Skeletal muscle satellite cell (primary cell): Measurements from ENCODE around the gene ZNF764. TPM values are rescaled to one million over a fixed set of nuclear protein-coding genes. Genes with fewer than 3 reads are reported as not detected.
"Not testable (repeated sequence)": the region's sequence is repeated elsewhere in the genome, so short reads cannot be mapped to it uniquely, and the experiment has no call there.

ENCODE experiments used
- H3K27me3 ChIP-seq: 2 replicates; pipeline ENCODE4 v1.7.0; 2013; ENCODE audit warnings: low read length; ENCODE audit not compliant: control insufficient read depth, insufficient read depth
- H3K36me3 ChIP-seq: 2 replicates; pipeline ENCODE4 v1.7.0; 2013; ENCODE audit warnings: mild to moderate bottlenecking, control low read depth, low read length; ENCODE audit not compliant: insufficient read depth
- H3K4me1 ChIP-seq: 2 replicates; pipeline ENCODE4 v1.7.0; 2013; ENCODE audit warnings: low read length; ENCODE audit not compliant: control insufficient read depth, insufficient read depth
- H3K4me2 ChIP-seq: 2 replicates; pipeline ENCODE4 v1.7.0; 2013; ENCODE audit warnings: mild to moderate bottlenecking, low read length
- H3K4me3 ChIP-seq: 2 replicates; pipeline ENCODE4 v1.7.0; 2013; ENCODE audit warnings: low read length
- H3K9ac ChIP-seq: 2 replicates; pipeline ENCODE4 v1.7.0; 2013; ENCODE audit warnings: mild to moderate bottlenecking, low read depth, low read length, moderate library complexity
- H3K9me3 ChIP-seq: replicated peaks from 2 replicates; pipeline ENCODE4 v1.7.0; 2013; ENCODE audit warnings: mild to moderate bottlenecking, control low read depth, low read length
- total RNA-seq: library from RNA; depleted of rRNA; stranded (reverse); fragments of >200 nt; gene quantifications from 2 replicates; pipeline ENCODE4 v1.2.3, GENCODE V29; 2012; rRNA removed

ZNF764 gene
- 6.6 and 8.1 TPM in 2 replicates for total RNA-seq

DNA sequence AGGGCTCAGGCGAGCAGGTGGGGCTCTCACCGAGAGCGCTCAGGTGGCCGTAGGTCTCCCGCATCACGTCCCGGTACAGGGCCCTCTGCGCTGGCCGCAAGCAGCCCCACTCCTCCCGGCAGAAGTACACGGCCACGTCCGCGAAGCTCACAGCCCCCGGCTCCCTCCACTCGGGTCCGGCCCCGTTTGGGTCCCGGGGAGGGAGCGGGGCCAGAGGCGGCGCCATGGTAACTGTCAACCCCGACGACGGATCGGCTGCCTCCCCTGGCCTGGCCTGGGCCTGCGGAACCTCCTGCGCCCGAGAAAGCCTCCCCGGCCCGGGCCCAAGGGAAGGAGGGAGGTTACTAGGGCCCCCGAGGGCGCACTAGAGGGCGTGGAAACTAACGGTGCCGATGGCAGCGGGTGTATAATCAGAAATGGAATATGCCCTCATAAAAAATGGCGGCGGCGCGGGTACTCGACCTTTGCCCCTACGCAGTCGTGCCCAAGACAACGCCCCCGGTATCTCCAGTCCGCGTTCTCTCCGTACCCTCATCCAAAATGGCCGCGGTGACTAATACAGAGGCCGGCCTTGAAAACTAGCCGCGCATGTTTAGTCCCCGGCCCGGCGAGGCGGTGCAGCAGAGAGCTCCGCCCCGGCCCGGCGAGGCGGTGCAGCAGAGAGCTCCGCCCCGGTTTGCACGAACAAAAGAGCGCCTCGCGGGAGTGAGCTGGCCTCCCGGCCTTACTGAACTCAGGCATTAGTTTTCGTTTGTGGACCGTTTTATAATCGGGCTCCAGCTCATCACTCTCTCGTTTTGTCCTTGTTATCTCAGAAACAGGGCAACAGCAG is at the start of gene ZNF764:
TSS of gene ZNF764 (minus strand) at position 418 of the 832 bp plus-strand sequence. CDS start at position 226, 192 bp downstream.
- Histone ChIP-seq H3K4me1 (peaks cover 12% of the 10 kb centered on the region), H3K9ac (peak within 1 kb of the TSS; percentile 95), H3K36me3 (peaks cover 26% of the 10 kb centered on the region), H3K9me3 (no peaks in the 10 kb centered on the region), H3K4me2 (peak within 1 kb of the TSS; percentile 96), H3K4me3 (peak within 1 kb of the TSS; percentile 84), H3K27me3 (no peaks in the 10 kb centered on the region)

DNA sequence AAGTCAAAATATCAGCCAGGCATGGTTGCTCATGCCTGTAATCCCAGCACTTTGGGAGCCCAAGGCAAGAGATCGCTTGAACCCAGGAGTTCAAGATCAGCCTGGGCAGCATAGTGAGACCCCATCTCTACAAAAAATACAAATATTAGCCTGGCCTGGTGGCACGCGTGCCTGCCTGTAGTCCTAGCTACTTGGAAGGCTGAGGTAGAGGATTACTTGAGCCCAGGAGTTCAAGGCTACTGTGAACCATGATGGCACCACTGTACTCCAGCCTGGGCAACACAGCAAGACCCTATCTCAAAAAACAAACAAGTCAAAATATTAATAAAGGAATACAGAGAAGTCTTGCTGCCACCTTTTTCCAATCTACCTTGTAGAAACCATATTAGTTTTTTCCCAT is 47.8 kb upstream of the ZNF764 start:
- no peak overlapping the region for H3K4me3 ChIP-seq
- H3K4me1 ChIP-seq = peaks cover 18% of the 10 kb centered on the region
- no peaks in the 10 kb centered on the region for H3K27me3 ChIP-seq
- H3K9me3 ChIP-seq = no peaks in the 10 kb centered on the region
- peaks cover 30% of the 10 kb centered on the region for H3K36me3 ChIP-seq
- H3K4me2 ChIP-seq = no peak overlapping the region
- H3K9ac ChIP-seq = no peak overlapping the region

DNA sequence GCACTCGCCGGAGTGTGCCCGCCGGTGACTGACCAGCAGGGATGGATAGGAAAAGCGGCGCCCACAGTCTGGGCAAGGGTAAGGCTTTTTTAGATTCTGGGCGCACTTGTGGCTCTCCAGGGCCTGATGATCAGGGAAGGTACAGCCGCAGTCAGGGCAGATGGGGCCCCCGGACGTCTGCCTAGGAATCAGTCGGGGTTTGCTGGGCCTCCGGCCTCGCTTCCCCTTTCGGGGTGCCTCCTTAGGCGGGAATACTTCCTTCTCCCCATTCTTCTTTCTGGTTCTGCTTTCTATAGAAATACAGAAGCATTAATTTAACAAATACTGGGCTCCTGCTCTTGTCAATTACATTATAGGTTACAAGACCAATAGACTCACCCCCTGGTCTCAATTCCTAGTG is 47.0 kb upstream of the ZNF764 start:
- Histone ChIP-seq H3K27me3 (no peaks in the 10 kb centered on the region), H3K36me3 (peaks cover 30% of the 10 kb centered on the region), H3K4me1 (peaks cover 18% of the 10 kb centered on the region), H3K9ac (no peak overlapping the region), H3K9me3 (no peaks in the 10 kb centered on the region), H3K4me3 (no peak overlapping the region), H3K4me2 (no peak overlapping the region)

DNA sequence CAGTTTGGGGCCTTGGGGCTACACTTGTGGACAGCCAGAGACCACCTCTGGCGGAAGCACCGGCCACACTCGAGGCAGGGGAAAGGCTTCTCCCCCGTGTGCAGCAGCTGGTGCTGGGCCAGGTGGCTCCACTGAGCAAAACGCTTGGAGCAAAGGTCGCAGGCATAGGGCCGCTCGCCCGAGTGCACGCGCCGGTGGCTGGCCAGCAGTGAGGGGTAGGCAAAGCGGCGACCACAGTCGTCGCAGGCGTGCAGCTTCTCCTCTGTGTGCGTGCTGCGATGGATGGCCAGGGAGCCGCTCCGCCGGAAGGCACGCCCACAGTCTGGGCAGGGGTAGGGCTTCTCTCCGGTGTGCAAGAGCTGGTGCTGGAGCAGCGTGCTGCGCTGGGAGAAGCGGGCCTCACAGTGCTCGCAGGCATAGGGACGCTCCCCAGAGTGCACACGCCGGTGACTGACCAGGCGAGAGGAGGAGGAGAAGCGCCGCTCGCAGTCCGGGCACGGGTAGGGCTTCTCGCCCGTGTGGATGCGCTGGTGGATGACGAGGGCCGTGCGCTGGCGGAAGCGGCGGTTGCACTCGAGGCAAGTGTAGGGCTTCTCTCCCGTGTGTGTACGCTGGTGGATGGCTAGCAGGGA is 46.3 kb upstream of the ZNF764 start:
- Histone ChIP-seq H3K9me3 (no peaks in the 10 kb centered on the region), H3K36me3 (peaks cover 30% of the 10 kb centered on the region), H3K9ac (no peak overlapping the region), H3K27me3 (no peaks in the 10 kb centered on the region), H3K4me2 (no peak overlapping the region), H3K4me3 (no peak overlapping the region), H3K4me1 (peaks cover 16% of the 10 kb centered on the region)

DNA sequence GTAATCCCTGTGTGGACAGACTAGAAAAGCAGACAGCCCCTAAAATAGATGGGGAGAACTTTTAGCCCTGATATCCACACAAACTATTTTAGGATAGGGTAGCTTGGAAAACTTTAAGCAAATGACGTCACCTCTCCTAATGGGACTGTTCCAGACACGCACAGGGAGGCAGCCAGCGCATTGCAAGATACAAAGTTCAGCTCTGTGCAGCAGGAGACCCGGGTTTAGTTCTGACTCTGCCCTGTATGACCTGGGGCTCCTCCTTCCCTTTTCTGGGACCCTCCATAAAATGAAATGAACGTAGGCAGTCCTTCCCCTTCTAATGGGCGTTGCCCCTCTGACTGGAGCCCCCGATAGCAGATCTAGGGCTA is 45.8 kb upstream of the ZNF764 start:
- no peak overlapping the region for H3K4me3 ChIP-seq
- H3K36me3 ChIP-seq = peaks cover 30% of the 10 kb centered on the region
- no peak overlapping the region for H3K9ac ChIP-seq
- H3K27me3 ChIP-seq = no peaks in the 10 kb centered on the region
- peaks cover 11% of the 10 kb centered on the region for H3K4me1 ChIP-seq
- H3K9me3 ChIP-seq = no peaks in the 10 kb centered on the region
- H3K4me2 ChIP-seq = no peak overlapping the region

DNA sequence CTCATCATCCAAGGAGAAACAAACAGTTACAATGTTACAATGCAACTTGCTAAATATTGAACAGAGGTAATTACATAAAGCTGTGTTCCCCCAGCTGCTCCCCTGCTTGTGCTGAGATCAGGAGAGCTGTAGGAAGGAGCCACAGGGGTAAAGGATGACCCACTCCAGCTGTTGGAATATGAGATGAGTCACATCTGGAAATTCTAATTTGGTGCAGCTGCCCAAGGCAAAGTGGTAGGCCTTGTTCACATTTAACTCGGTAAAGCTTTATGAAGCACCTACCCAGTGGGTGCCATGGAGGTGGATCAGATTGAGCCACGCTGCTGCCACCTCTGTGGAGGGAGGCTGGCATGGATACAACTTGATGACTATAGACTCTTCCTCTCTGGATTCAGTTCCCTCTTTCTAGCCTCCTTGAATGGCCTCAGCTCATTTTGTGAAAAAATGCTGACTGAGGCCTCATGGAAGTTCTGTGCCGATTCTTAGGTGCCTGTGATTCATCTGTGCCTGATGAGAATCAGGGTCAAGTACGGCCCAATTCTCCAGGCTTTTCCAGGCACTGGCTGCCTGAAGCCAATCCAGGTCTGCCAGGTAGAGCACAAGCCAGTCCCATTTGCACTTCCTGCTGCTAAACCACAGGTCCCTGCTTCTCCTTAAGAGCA is 44.6 kb upstream of the ZNF764 start:
- Histone ChIP-seq H3K9ac (no peak overlapping the region), H3K4me3 (no peak overlapping the region), H3K36me3 (peaks cover 26% of the 10 kb centered on the region), H3K9me3 (no peaks in the 10 kb centered on the region), H3K4me2 (no peak overlapping the region), H3K4me1 (peaks cover 8% of the 10 kb centered on the region), H3K27me3 (no peaks in the 10 kb centered on the region)

DNA sequence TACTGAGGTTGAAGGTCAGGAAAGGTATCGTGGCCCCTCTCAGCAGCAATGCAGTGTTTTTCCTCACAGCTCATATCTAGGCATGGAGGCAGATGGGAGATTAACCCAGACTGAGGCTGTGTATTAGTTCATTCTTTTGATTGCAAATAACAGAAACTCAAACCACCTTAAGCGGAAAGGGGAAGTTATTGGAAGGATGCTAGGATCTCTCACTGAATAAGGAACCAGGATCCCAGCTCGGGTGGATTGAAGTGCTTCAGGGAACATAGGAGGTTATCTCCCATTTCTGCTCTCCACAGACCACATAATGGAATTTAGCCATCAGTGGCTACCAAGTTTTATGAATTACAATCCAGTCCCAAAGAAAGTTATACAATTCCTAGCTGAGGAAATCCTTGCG is 43.8 kb upstream of the ZNF764 start:
- no peaks in the 10 kb centered on the region for H3K27me3 ChIP-seq
- H3K36me3 ChIP-seq = peaks cover 26% of the 10 kb centered on the region
- H3K4me2 ChIP-seq = no peak overlapping the region
- H3K9me3 ChIP-seq = no peaks in the 10 kb centered on the region
- H3K4me1 ChIP-seq = peaks cover 8% of the 10 kb centered on the region
- H3K9ac ChIP-seq = no peak overlapping the region
- no peak overlapping the region for H3K4me3 ChIP-seq

DNA sequence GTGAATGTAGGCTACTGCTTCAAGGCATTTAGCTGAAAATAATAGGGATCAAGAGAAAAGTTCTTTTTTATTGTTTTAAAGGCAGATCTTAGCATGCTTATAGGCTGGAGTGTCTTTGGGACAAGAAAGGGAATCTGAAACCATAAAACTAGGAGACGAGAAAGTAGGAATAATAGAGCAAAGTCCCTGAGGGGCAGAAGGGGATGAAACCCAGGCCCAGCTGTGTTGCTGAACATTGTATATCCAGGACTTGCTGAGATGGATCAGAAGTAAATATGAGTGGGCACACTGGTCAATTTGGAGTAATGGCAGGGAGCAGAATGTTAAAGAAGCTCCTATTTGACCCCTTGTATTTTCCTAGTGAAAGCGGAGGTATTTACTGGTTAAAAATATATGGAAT is 42.8 kb upstream of the ZNF764 start:
- Histone ChIP-seq H3K36me3 (peaks cover 22% of the 10 kb centered on the region), H3K4me1 (peaks cover 8% of the 10 kb centered on the region), H3K9me3 (no peaks in the 10 kb centered on the region), H3K9ac (no peak overlapping the region), H3K4me3 (no peak overlapping the region), H3K27me3 (no peaks in the 10 kb centered on the region), H3K4me2 (no peak overlapping the region)

DNA sequence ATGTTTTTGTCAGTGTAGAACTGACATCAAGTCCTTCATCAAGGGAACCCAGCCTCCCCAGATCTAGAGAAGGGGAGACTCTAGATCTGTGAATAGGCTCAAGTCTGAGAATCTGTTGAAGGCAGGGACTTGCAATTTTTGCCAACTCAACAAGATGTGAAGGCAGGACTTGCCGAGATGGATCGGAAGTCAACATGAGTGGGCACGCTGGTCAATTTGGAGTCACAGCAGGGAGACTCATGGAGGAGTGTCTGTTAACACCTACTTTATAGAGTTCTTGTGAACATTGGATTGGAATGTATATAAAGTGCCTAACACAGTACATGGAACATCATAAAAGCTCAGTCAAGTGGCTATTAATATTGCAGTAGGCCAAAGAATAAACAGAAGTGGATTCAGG is 42.0 kb upstream of the ZNF764 start:
- Histone ChIP-seq H3K36me3 (peaks cover 20% of the 10 kb centered on the region), H3K9ac (no peak overlapping the region), H3K27me3 (no peaks in the 10 kb centered on the region), H3K4me2 (no peak overlapping the region), H3K4me1 (peaks cover 8% of the 10 kb centered on the region), H3K4me3 (no peak overlapping the region), H3K9me3 (no peaks in the 10 kb centered on the region)

DNA sequence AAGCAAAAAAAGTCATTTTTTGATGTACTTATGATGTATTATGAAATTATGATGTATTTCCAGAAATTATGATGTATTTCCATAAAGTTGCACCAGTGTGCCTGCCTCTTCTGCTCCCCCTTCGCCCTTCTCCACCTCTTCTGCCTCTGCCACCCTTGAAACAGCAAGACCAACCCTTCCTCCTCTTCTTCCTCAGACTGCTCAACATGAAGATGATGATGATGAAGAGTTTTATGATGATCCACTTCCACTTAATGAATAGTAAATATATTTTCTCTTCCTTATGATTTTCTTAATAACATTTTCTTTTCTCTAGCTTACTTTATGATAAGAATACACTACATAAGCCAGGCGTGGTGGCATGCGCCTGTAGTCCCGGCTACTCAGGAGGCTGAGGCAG is 34.7 kb upstream of the ZNF764 start:
- H3K27me3 ChIP-seq = no peaks in the 10 kb centered on the region
- H3K9me3 ChIP-seq = no peaks in the 10 kb centered on the region
- no peak overlapping the region for H3K4me3 ChIP-seq
- no peaks in the 10 kb centered on the region for H3K36me3 ChIP-seq
- no peak overlapping the region for H3K4me2 ChIP-seq
- H3K9ac ChIP-seq = no peak overlapping the region
- no peaks in the 10 kb centered on the region for H3K4me1 ChIP-seq

DNA sequence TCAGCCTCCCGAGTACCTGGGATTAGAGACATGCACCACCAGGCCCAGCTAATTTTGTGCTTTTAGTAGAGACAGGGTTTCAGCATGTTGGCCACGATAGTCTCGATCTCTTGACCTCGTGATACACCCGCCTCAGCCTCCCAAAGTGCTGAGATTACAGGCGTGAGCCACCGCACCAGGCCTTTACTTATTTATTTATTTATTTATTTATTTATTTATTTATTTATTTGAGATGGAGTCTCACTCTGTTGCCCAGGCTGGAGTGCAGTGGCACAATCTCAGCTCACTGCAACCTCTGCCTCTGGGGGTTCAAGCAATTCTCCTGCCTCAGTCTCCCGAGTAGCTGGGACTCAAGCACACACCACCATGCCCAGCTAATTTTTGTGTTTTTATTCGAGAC is 32.7 kb upstream of the ZNF764 start:
- H3K4me2 ChIP-seq, H3K4me1 ChIP-seq, H3K9me3 ChIP-seq, H3K4me3 ChIP-seq, H3K36me3 ChIP-seq, H3K27me3 ChIP-seq, H3K9ac ChIP-seq: not testable (repeated sequence)
